Fibroblast of gingiva (primary cell): ENCODE results near the gene PIEZO1.

Experiments
- DNase-seq: peaks from one replicate; pipeline ENCODE4 v3.0.0-alpha.2; 2011; ENCODE audit warnings: low read depth

PIEZO1 gene

DNA sequence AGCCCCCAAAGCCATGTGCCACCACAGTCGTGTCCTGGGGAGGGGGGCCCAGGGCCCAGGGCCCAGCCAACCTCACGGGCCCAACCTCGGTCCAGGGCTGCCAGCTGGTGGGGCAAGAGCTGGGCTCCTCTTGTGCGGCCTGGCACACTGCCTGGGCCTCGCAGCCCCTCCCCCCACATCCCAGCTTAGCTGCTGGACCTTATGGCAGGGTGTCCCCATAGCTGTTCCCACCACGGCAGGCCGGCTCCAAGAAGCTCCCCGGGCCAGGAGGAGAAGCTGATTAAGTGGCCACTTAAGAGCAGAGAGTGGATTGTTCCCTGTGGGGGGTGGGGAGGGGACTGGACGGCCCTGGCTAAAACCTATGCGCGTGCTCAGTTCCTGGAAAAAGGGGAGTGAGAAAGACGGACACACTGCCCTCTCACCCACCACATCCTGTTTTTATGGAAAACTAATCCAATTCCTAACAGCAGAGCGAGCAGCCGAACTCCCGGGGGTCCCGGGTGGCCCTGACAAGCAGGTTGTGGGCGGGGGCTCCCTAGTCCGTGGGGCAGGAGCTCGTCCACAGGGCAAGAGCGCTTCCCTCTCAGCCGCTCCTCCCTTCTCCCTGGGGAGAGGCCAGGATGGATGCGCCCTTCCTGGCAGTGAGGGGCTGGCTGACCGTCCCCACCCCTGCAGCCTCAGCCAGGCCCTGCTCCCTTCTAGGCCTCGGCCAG, 16.8 kb downstream of the PIEZO1 start:
- DNase-seq: peak; percentile 92

DNA sequence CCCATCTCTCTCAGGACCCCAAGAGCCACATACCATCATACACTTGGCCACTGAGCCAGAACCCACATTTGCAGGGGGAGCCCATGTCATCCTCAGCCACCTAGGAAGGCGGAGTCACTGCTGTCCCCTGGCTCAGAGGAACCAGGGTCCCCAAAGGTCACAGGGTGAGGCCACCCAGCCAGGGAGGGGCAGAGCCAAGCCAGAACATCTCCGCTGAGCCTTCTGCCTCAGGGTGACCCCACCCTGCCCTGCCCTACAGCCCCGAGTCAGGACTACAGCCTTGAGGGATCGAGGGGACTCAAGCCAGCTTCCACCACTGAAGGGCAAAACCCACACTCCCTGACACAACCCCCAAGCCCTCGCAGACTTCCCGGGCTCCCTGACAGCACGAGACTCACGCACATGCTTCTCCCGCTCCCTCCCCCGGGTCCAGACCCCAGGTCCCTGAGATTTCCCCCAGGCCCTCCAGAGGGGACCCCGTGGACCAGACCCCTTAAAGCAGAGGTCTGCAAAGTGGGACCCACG, 17.4 kb downstream of the PIEZO1 start:
- no peak for DNase-seq

DNA sequence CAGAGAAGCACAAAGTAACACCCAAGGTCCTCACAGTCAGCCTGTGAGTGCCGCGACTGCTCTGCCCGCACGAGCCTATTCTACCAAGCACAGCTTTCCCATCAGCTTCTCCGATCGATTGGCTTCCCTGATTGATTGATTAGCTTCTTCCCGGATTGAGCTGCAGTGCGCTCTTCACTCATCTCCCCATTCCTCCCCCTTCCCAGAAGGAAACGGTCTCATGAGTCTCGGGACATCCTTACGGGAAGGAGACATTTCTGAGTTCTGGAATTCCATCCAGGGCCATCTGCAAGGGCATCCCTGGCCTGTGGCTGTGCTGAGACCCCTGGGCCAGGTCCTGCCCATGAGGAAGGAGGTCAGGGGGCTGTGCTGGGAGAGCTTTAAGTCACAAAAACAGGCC, 18.0 kb downstream of the PIEZO1 start:
- DNase-seq: no peak

DNA sequence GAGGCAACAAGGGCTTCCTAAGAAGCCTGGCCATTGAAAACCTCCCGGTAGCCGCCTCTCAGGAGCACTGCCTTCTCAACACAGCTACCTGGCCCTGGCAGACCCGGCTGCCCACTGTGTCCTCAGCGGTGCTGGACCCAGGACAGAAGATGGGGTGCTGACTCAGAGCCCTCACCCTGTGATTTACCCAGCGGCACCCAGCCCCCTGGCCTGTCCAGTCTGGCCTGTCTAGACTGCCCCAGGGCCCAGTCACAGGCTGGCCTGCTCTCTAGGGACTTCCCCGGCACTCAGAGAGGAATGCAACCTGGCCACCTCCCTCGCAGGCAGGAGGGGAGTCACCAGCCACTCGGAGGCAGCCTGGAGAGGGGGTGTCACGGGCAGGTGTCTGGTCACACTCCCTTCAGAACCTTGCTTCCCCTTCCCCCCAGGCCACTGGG, 20.1 kb downstream of the PIEZO1 start:
- no peak for DNase-seq

DNA sequence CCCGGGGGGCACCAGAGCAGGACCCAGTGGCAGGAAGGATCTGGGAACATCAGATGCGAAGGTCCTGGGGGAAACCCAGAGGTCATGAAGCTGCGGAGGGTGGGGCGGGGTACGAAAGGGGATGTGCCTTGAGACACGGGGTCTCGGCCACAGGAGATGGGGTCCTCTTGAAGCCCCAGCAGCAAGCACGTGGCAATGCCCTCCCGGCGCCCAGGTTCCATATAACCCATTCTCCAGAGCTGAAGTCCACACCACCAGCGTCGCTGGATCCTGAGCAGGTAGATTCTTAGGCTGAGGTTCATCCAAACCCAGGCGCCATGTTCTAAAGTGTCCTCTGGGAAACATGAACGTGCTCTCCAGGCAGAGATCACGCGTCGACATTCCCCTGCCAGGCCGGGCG, 20.9 kb downstream of the PIEZO1 start:
- no peak for DNase-seq

DNA sequence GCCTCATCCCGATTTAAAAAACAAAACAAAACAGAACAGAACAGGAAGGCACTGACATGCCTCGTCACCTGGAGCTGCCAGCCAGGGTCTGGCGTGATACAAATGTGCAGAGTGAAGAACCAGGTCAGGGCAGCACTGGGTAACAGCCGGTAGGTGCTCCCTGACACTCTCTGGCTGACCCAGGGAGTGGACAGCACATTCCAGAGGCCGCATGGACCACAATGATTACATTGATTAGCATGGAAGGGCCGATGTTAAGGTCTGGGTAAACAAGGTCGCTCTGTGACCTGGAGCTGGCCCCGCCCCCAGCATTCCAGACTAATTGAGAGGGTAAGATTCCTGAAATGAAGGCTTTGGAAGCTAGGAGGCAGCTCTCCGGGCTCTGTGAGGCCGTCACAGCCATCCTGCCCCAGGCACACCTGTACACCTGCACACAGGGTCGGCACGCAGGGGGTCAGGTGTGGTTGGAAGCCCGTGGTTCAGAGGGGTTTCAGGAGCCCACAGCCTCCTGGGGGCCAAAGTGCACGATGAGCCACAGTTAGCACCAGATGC, 21.4 kb downstream of the PIEZO1 start:
- DNase-seq: no peak

DNA sequence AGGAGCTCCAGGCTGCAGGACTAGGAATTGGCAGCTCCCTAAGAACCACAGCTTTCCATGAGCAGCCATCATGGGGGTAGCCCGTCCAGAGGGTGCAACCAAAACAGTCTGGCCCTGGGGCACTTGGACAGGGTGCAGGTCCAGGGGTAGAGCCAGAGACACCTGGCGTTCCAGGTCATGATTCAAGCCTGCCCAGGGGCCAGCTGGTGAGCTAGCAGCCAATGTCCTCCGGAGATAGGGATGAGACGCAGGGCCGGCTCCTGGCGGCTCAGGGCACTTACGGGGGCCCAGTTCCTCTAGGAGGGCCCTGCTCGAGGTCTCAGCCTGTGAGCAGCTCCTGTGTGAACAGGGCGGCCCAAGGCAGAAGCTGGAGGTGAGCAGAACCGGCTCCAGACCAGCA, 22.1 kb downstream of the PIEZO1 start:
- no peak for DNase-seq

DNA sequence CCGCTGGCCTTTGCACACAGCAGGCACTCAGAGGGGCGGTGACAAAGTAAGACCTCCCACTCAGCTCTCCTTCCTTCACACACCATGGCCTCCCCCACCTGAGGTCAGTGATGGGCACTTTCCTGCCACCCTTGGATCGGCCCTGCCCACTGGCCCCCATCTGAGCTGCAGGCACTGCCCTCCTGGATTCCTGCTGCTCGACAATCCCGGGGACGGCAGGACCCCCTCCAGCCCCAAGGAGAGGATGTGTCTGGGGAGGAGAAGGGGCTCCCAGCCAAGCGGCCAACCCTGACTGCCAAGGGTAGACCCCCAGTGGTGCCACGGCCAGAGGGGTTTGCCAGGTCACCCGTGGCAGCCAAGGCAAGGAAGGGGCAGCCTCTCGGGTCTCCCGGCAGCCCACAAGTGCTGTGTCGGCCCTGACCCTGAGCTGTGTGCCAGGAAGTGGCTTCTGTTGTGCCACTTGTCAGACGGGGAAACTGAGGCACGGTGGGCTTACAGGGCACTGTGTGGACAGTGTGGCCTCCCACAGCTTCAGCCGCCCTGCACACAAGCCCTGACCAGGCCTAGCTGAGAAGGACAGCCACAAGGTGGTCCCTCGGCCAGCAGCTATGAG, 22.7 kb downstream of the PIEZO1 start:
- no peak for DNase-seq

DNA sequence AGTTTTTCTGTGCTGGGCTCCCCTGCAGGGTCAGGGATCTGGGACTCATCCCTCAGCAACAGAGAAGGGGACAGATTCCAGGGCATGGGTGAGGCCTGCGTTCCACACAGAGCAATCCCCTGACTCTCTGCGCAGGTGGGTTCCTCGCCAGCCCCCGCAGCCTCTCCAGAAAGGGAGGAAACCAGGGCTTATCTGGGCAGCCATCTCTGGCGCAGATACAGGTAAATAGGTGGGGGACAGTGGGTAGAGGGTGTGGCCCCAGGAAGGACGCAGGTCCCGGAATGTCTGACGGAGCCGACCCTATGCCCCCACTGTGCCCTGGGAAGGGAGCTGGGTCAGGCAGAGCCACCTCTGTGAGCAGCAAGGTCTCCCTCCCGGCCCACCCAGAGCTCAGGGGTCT, 23.2 kb downstream of the PIEZO1 start:
- DNase-seq: no peak

DNA sequence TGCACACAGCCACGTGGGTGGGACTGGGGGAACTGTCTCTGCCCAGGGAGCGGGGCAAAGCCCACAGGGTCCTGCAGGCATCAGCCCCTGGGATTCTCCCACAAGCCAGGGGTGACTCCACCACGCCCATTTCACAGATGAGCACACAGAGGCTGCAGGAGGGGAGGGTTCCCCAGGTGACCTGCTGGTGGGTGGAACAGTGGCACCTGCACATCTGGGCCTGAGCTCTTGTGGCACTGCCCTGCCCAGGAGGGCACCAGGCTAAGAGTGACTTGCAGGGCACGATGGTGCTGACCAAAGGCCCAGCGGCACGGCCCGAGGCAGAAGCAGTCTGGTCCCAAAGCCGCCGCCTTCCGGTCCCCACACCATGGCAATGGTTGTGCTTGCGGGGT, 23.9 kb downstream of the PIEZO1 start:
- DNase-seq: no peak

DNA sequence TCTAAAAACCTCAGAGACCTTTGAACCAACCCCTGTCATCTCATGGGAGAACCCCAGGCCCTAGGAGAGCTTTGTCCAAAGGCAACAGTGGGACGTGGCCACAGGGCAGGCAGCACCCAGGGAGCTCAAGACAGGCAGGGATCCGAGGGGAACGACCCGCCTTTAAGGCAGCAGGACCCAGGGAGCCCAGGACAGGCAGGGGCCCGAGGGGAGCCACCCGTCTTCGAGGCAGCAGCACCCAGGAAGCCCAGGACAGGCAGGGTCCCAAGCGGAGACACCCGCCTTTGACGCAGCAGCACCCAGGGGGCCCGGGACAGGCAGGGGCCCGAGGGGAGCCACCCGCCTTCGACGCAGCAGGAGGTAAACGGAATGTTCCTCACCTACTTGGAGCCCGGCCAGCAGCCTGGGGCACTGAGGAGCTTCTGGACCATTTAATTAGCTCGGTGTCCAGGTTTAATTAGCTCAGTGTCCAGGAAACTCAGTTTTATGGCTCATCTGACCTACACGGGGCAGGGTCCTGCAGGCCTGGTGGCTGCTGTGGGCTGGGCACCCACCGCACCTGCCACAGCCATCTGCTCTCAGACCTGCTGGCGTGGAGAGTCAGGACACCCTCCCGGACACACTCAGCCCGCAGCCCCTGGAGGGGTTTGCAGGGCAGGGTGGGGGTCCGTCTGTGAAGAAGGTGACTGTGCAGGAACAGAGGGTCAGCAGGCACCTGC, 24.4 kb downstream of the PIEZO1 start:
- no peak for DNase-seq

DNA sequence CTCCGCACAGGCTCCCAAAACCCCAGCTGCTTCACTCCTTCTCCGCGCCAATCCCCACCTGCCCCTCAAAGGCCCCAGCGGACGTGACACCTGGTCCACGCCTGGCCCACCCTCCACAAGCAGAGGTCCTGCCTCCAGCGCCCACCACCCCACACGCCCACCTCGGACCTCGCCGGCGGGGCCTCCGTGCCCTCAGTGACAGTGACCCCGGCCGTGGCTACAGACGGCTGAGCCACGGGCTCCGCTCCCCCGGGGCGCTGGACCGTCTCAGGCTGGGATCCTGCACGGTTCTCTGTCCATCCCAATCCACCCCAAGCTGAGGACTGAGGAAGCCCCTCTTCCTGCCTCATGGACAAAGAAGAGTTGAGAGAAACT, 25.1 kb downstream of the PIEZO1 start:
- no peak for DNase-seq

DNA sequence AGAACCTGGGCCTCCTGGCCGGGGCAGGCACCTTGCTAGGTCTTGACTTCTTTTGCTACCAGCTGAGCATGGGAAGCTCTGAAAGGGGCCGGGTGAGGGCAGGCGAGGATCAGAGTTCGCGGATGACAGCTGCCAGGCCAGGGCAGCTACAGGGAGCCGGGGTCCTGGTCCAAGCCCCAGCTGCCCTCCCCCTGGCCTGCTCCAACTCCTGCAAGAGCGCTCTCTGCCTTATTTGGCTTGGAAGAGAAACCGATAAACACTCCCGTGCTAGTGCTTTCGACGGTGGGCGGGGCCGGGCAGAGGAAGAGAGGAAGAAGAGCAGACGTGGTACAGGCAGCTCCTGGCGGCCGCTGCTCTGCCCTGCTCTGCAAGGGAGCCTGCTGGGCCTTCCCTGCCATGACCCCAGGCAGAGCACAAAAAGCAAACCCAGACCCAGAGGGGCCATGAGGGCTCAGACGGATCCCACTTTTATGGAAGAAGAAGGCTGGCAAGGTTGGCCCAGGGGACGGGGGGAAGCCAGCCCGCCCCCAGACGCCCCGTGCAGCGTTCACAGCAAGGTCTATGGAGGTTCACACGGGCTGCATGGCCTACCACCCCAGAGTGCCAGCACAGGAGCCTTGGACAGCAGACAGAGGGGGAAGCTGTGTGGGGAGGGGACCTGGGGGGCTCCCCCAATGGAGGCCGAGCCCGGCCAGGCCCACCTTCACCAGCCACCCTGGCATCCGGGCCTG, 25.6 kb downstream of the PIEZO1 start:
- DNase-seq: no peak

DNA sequence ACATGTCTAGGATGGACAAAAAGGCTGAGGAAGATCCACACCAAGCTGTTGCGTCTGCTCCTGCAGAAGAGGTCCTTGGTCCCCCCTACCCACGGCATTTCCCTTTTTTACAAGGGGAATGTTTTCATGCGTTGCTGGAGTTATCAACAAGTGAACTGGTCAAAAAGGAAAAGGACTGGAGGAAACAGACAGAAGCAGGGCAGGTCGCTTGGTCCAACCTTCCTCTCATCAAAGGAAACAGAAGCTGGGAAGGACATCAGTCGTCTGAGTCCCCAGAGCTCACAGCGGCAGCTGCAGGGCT, 26.1 kb downstream of the PIEZO1 start:
- no peak for DNase-seq

DNA sequence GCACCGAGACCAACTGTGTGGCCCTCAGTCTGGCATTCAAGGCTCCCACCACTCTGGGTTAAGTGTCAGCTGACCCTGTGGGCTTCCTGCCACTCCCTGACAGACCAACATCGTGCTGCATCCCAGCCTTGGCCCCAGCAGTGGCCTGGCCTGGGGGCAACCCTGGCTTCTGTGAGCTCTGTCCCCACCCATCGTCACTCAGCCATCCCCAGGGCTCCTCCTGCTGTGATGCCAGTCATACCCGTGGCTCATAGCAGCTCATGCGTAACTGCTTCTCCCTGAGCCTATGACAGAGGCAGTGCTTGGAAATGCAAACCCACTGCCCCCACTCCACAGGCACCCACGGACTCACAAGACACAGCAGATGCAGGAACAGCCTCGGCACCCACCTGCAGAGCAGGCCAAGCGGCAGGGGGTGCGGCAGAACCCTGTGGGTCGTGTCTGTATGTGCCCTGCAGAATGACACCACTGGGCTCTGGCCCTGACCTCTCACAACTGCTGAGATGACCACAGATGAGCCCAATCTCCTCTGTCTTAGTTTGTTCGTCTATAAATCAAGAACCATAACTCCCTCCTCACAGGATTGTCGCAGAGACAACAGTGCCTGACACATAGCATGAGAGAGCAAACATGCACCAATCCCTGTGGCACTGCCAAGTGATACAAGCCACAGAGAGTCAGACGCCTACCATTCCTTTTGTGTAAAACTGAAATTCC, 26.6 kb downstream of the PIEZO1 start:
- no peak for DNase-seq

DNA sequence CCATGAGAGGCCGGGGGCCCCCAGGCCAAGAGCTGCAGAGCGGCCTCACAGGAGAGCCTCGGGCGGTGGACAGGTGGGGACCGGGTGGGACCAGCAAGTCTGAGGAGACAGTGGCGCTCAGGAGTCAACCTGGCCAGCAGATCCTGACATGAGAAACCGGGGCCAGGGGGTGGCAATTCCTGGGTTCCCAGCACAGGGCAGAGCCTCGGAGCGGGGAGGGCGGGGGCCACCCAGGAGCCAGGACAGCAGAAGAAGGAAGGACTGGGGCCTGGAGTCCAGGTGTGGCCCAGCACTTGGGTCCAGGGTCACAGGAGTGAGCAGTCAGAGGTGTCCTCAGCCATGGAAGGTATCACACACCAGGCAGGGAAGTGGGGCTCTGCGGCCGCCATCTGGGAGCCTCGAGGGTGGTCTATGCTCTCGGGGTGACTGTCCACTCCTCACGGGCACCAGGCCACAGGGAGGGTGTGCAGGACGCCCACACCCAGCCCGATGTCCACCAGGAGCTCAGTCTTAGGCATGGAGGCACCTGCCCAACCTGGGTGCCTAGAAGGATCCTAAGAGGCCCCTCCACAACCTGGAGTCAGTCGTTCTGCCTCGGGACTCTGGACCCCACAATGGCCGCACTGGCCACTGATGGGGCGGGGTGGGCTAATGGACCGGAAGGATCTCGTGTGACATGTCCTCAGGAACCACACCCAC, 29.1 kb downstream of the PIEZO1 start:
- DNase-seq: no peak

DNA sequence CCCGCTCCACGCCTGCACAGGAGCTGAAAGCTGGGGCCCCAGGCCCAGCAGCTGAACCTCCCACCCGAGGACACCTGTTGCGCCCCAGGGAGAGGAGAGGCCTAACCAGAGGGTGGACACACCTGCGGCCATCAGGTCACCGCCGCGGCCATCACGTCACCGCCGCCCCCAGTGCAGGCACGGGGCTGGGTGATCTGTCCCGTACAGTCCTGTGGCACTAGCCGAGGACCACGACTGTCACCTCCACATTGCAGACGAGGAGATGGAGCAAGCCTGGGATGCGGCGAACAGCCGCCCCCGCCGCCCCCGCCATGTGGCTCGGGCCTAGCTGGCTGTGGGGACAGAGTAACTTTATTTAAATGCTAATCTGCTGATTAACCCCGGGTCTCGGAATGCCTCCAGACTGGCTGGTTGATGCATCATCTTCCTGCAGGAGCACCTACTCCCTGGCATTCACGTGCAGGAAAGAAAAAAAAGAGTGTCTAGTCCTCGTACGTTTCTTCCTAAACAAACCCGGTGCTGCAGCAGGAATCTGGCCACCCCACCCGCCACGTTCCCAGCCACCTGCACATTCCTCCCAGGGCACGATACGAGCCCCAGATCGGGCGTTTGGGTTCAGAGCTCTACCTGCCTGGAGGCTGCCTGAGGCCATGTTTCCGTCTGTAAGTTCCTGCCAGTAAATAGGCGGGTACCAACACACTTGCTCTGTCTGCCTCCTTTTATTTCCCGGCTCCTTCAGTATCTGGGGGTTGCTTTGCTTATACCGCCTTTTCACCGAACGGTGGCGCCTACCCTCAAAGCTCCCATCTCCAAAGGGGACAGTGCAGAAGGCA, 29.9 kb downstream of the PIEZO1 start:
- peak; percentile 30 for DNase-seq

DNA sequence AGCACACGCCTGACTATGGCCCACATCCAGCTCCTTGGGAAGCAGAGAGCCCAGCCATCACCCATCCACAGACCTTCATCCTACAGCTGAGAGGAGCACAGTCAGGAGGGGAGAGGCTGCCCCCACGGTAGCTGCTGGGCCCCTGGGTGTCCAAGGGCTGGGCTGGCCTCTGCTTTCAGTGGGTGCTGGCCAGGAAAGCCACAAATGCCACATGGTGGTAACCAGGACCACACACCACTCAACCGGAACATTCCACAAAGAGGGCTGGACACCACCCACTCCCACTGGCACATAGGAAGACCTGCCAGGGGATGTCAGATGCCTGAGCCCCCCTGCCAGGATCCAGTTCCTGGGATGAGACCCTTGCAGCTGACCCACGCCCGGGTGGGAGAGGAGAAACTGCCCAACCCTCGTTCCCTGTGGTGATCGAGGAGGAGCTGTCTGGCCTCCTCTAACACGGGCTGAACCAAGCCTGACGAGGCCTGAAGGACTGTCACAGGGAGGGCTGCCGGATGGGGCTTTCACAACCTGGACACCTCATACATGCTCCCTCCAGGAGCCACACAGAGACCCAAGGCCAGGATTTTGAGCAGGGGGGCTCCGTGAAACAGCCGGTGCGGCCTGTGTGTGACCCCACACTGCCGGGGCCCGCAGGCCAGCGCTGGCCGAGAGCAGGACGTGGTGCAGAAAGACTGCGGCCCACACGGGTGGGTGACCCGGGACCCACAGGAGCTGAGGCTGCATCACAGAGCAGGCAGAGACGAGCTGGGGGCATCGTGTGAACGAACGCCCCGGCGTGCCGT, 30.7 kb downstream of the PIEZO1 start:
- DNase-seq: no peak

DNA sequence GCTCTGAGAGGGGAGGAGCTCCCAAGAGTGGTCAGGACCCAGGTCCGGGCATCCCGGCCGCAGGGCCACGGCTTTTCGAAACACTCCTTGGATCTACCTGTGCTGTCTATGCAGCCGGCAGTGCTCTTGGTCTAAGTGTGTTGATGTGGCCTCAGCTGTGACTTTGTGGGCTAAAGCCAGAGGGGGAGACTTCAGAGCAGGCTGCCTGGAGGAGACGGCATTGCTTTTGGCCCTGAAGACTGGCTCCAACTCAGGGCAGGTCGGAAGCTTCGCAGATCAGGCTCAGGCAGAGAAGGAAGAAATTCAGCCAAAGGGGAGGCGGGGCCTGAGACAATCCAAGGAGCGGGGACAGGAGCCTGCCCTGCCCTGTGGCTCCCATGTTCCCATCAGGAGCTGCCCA, 31.4 kb downstream of the PIEZO1 start:
- DNase-seq: no peak
